NT2/D1 (cell line): ENCODE measurements around the gene JMJD8.

Experiments
- SUZ12 ChIP-seq: IDR thresholded peaks from 2 replicates; pipeline ENCODE4 v1.6.1; 2011; ENCODE audit not compliant: insufficient read length, insufficient read depth; ENCODE audit errors: extremely low read depth
- YY1 ChIP-seq: IDR thresholded peaks from 2 replicates; pipeline ENCODE4 v1.6.1; 2011; ENCODE audit not compliant: insufficient read length, insufficient read depth

DNA sequence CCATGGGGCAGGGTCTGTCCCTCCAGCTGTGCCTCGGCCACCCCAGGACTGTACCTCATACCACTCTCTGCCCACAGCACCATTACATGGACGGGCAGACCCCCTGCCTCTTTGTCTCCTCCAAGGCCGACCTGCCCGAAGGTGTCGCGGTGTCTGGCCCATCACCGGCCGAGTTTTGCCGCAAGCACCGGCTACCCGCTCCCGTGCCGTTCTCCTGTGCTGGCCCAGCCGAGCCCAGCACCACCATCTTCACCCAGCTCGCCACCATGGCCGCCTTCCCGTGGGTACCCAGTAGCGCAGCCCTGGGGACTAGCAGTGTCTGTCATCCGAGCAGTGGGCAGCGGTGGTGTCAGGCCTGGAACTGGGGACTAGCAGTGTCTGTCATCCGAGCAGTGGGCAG is 11.3 kb downstream of the JMJD8 start:
- TF ChIP-seq SUZ12 (no peak), YY1 (no peak)
